ENCODE data around the gene BCL11B.

The BCL11B gene

DNA sequence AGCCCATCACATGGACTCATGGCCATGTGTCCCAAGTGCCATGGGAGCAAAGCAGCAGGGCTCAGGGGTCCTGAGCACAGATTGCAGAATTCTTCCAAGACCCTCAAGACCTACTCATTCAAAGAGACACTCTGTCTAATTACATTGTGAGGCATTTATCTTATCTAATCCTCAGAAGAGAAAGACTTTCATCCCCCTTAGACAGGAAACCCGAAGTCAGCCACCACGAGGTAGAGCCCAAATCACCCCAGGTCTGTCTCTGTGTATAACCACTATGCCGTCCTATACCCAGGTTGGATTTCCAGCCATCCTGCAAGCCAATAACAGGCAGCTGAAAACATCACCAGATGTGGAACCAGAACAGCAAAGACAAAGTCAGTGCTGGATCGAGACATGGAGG is 8.9 kb upstream of the BCL11B start:
- no peak overlapping the region for H2BK12ac ChIP-seq (ENCODE audit: low read length in 2 of 2)

DNA sequence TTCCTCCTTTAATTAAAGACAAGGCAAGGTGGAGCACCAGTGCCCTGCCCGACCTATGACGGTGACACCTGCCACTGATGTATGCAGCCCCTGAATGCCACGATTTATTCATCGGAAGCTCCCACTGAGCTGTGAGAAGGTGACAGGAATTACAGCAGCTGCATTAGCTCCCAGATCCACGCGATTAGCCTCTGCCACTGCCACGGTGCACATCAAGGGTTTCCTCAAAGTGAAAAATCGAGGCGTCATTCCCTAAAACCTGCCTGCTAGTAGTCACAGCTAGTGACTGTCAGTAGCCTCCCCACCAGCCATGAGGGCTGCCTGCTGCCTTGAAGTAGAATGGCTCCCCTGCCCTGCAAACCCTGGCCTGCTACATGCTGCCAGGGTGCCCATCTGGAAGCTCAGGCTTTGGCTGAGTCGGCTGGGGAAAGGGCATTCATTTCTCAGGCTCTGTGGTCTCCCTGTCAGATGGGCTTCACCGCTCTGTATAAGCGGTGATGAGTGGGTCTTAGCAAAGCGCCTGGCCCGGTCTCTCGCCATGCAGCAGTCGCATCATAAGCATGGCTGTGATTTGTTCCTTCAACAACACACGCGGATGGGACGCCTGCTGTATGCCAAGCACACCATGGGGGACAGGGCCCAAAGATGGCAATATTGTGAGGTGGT is 8.2 kb upstream of the BCL11B start:
- Histone ChIP-seq H3K4me1 (ENCODE audit: control insufficient read depth, insufficient read depth, low read depth, low read length) (no peaks in the 10 kb centered on the region), H3K27ac (ENCODE audit: low read length, poor library complexity, severe bottlenecking) (no peak overlapping the region), H3K9me3 (ENCODE audit: control insufficient read depth, low read length) (no peaks in the 10 kb centered on the region), H4K91ac (ENCODE audit: low read length) (no peak overlapping the region), H3K27me3 (ENCODE audit: control insufficient read depth in 1 of 2, insufficient read depth in 1 of 2, low read length in 2 of 2) (peaks cover 30 to 72% of the 10 kb centered on the region in 2 experiments), H3K4me3 (ENCODE audit: insufficient read depth in 1 of 2, low read depth in 1 of 2, low read length in 2 of 2) (no peak overlapping the region), H3K36me3 (ENCODE audit: control insufficient read depth in 1 of 2, insufficient read depth in 2 of 2, low read depth in 1 of 2, low read length in 2 of 2) (no peaks in the 10 kb centered on the region), H3K14ac (ENCODE audit: low read length in 2 of 2) (no peak overlapping the region), H2BK15ac (ENCODE audit: low read depth, poor library complexity, severe bottlenecking) (no peak overlapping the region), H3K18ac (ENCODE audit: low read depth in 1 of 2, low read length in 2 of 2) (no peak overlapping the region), H3K4ac (ENCODE audit: low read depth in 1 of 2, low read length in 2 of 2) (no peak overlapping the region), H4K8ac (ENCODE audit: low read length) (no peak overlapping the region), H3K79me1 (replicated peaks; ENCODE audit: low read length, poor library complexity, severe bottlenecking) (no peaks in the 10 kb centered on the region), H2BK5ac (ENCODE audit: low read depth, low read length, poor library complexity, severe bottlenecking) (no peak overlapping the region), H2AK5ac (ENCODE audit: low read length, severe bottlenecking) (no peak overlapping the region), H3K9ac (ENCODE audit: low read length) (no peak overlapping the region), H2AFZ (ENCODE audit: low read depth, low read length) (no peak overlapping the region), H2BK120ac (ENCODE audit: low read depth, low read length) (no peak overlapping the region), H3K23ac (ENCODE audit: low read length in 2 of 2) (no peak overlapping the region), H2BK12ac (ENCODE audit: low read length in 2 of 2) (no peak overlapping the region), H3K4me2 (ENCODE audit: low read length, poor library complexity, severe bottlenecking) (no peak overlapping the region)
- WGBS: 89% methylated on average over 19 of the region's 19 CpGs
- DNase-seq: no peak

More for the DNA sequence above, 8.9 kb upstream of the BCL11B start:
- no peak overlapping the region for H2AFZ ChIP-seq (ENCODE audit: low read depth, low read length)
- H3K4me3 ChIP-seq (ENCODE audit: insufficient read depth in 1 of 2, low read depth in 1 of 2, low read length in 2 of 2): no peak overlapping the region
- no peak overlapping the region for H4K91ac ChIP-seq (ENCODE audit: low read length)
- DNase-seq: no peak
- no peak overlapping the region for H3K4me2 ChIP-seq (ENCODE audit: low read length, poor library complexity, severe bottlenecking)
- no peaks in the 10 kb centered on the region for H3K36me3 ChIP-seq (ENCODE audit: control insufficient read depth in 1 of 2, insufficient read depth in 2 of 2, low read depth in 1 of 2, low read length in 2 of 2)
- H3K23ac ChIP-seq (ENCODE audit: low read length in 2 of 2): no peak overlapping the region
- H3K79me1 ChIP-seq (replicated peaks; ENCODE audit: low read length, poor library complexity, severe bottlenecking): no peaks in the 10 kb centered on the region
- H2BK5ac ChIP-seq (ENCODE audit: low read depth, low read length, poor library complexity, severe bottlenecking): no peak overlapping the region
- no peak overlapping the region for H2BK15ac ChIP-seq (ENCODE audit: low read depth, poor library complexity, severe bottlenecking)
- peaks cover 30 to 75% of the 10 kb centered on the region in 2 experiments for H3K27me3 ChIP-seq (ENCODE audit: control insufficient read depth in 1 of 2, insufficient read depth in 1 of 2, low read length in 2 of 2)
- H3K27ac ChIP-seq (ENCODE audit: low read length, poor library complexity, severe bottlenecking): no peak overlapping the region
- H3K18ac ChIP-seq (ENCODE audit: low read depth in 1 of 2, low read length in 2 of 2): no peak overlapping the region
- H2AK5ac ChIP-seq (ENCODE audit: low read length, severe bottlenecking): no peak overlapping the region
- no peaks in the 10 kb centered on the region for H3K4me1 ChIP-seq (ENCODE audit: control insufficient read depth, insufficient read depth, low read depth, low read length)
- 63% methylated on average over 4 of the region's 4 CpGs for WGBS
- no peak overlapping the region for H3K9ac ChIP-seq (ENCODE audit: low read length)
- no peaks in the 10 kb centered on the region for H3K9me3 ChIP-seq (ENCODE audit: control insufficient read depth, low read length)
- no peak overlapping the region for H3K4ac ChIP-seq (ENCODE audit: low read depth in 1 of 2, low read length in 2 of 2)
- H2BK120ac ChIP-seq (ENCODE audit: low read depth, low read length): no peak overlapping the region
- H4K8ac ChIP-seq (ENCODE audit: low read length): no peak overlapping the region
- no peak overlapping the region for H3K14ac ChIP-seq (ENCODE audit: low read length in 2 of 2)

DNA sequence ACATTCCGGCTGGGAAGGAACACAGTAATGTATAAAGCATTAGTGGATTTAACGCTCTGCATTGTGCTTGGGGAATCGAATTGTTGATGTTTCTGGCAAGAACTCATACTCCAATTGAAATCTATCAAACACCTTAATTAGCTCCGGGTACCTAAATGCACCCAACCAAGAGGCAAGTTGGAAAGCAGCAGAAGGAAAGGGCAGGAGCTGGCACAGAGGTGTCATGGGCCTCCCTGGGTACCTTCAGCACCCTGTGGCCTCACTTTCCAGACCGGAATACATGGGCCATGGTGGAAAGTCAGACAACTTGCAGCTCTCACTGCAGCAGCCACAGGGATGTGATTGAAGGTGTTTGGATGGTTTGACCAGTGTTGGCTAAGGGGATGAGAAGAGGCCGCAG is 6.8 kb upstream of the BCL11B start:
- Histone ChIP-seq H3K27me3 (ENCODE audit: control insufficient read depth in 1 of 2, insufficient read depth in 1 of 2, low read length in 2 of 2) (peaks cover 38 to 69% of the 10 kb centered on the region in 2 experiments), H3K79me1 (replicated peaks; ENCODE audit: low read length, poor library complexity, severe bottlenecking) (no peaks in the 10 kb centered on the region)
- 78% methylated on average over 4 of the region's 6 CpGs for WGBS

DNA sequence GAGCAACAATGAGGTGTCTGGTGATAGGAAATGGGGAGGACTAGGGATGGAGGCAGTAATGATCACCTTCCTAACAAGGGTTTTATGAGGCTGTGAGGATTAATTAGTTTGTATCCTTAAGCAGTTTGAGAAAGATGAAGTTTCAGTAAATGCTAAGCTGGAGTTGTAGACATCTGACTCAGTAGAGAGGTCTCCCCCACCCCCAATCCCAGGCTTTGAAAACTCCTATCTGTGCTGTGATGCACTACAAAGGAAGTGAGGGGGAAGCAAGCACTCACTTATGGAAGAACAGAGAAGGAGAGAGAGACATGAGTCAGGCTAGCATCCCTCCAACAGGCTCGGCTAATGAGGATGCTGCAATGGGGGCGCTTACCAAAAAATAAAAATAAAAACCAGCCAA is 5.5 kb upstream of the BCL11B start:
- Histone ChIP-seq H3K9ac (ENCODE audit: low read length) (no peak overlapping the region), H3K36me3 (ENCODE audit: control insufficient read depth in 1 of 2, insufficient read depth in 2 of 2, low read depth in 1 of 2, low read length in 2 of 2) (no peaks in the 10 kb centered on the region), H3K9me3 (ENCODE audit: control insufficient read depth, low read length) (no peaks in the 10 kb centered on the region), H3K79me1 (replicated peaks; ENCODE audit: low read length, poor library complexity, severe bottlenecking) (no peaks in the 10 kb centered on the region), H3K14ac (ENCODE audit: low read length in 2 of 2) (no peak overlapping the region), H3K4ac (ENCODE audit: low read depth in 1 of 2, low read length in 2 of 2) (no peak overlapping the region), H4K8ac (ENCODE audit: low read length) (no peak overlapping the region), H4K91ac (ENCODE audit: low read length) (no peak overlapping the region), H3K4me1 (ENCODE audit: control insufficient read depth, insufficient read depth, low read depth, low read length) (peaks cover 20% of the 10 kb centered on the region), H3K27me3 (ENCODE audit: control insufficient read depth in 1 of 2, insufficient read depth in 1 of 2, low read length in 2 of 2) (peaks cover 50 to 82% of the 10 kb centered on the region in 2 experiments), H2BK120ac (ENCODE audit: low read depth, low read length) (no peak overlapping the region), H3K4me3 (ENCODE audit: insufficient read depth in 1 of 2, low read depth in 1 of 2, low read length in 2 of 2) (no peak overlapping the region), H2BK5ac (ENCODE audit: low read depth, low read length, poor library complexity, severe bottlenecking) (no peak overlapping the region), H3K18ac (ENCODE audit: low read depth in 1 of 2, low read length in 2 of 2) (no peak overlapping the region), H2AK5ac (ENCODE audit: low read length, severe bottlenecking) (no peak overlapping the region), H3K4me2 (ENCODE audit: low read length, poor library complexity, severe bottlenecking) (no peak overlapping the region), H3K23ac (ENCODE audit: low read length in 2 of 2) (no peak overlapping the region), H2AFZ (ENCODE audit: low read depth, low read length) (no peak overlapping the region), H2BK15ac (ENCODE audit: low read depth, poor library complexity, severe bottlenecking) (no peak overlapping the region), H3K27ac (ENCODE audit: low read length, poor library complexity, severe bottlenecking) (no peak overlapping the region), H2BK12ac (ENCODE audit: low read length in 2 of 2) (no peak overlapping the region)
- no peak for DNase-seq
- WGBS: no CpG with 5 or more reads among the region's 2 CpGs

More for the DNA sequence above, 6.8 kb upstream of the BCL11B start:
- H3K14ac ChIP-seq (ENCODE audit: low read length in 2 of 2): no peak overlapping the region
- no peak overlapping the region for H3K23ac ChIP-seq (ENCODE audit: low read length in 2 of 2)
- no peak overlapping the region for H3K4me3 ChIP-seq (ENCODE audit: insufficient read depth in 1 of 2, low read depth in 1 of 2, low read length in 2 of 2)
- H2BK5ac ChIP-seq (ENCODE audit: low read depth, low read length, poor library complexity, severe bottlenecking): no peak overlapping the region
- no peak overlapping the region for H3K4ac ChIP-seq (ENCODE audit: low read depth in 1 of 2, low read length in 2 of 2)
- H2BK15ac ChIP-seq (ENCODE audit: low read depth, poor library complexity, severe bottlenecking): no peak overlapping the region
- H3K18ac ChIP-seq (ENCODE audit: low read depth in 1 of 2, low read length in 2 of 2): no peak overlapping the region
- no peaks in the 10 kb centered on the region for H3K36me3 ChIP-seq (ENCODE audit: control insufficient read depth in 1 of 2, insufficient read depth in 2 of 2, low read depth in 1 of 2, low read length in 2 of 2)
- H2AFZ ChIP-seq (ENCODE audit: low read depth, low read length): no peak overlapping the region
- no peak overlapping the region for H2BK12ac ChIP-seq (ENCODE audit: low read length in 2 of 2)
- DNase-seq: no peak
- H3K9me3 ChIP-seq (ENCODE audit: control insufficient read depth, low read length): no peaks in the 10 kb centered on the region
- H4K8ac ChIP-seq (ENCODE audit: low read length): no peak overlapping the region
- H4K91ac ChIP-seq (ENCODE audit: low read length): no peak overlapping the region
- no peak overlapping the region for H3K27ac ChIP-seq (ENCODE audit: low read length, poor library complexity, severe bottlenecking)
- no peak overlapping the region for H3K4me2 ChIP-seq (ENCODE audit: low read length, poor library complexity, severe bottlenecking)
- peaks cover 9% of the 10 kb centered on the region for H3K4me1 ChIP-seq (ENCODE audit: control insufficient read depth, insufficient read depth, low read depth, low read length)
- no peak overlapping the region for H2BK120ac ChIP-seq (ENCODE audit: low read depth, low read length)
- no peak overlapping the region for H3K9ac ChIP-seq (ENCODE audit: low read length)
- H2AK5ac ChIP-seq (ENCODE audit: low read length, severe bottlenecking): no peak overlapping the region

Data from mesenchymal stem cell (in vitro differentiated cells and primary cell).